ENCODE measurements around the gene UROD.
"Not testable (repeated sequence)": the region's sequence is repeated elsewhere in the genome, so short reads cannot be mapped to it uniquely, and the experiment has no call there.

UROD gene

GRCh38 chr1:45043094-45043493, 31.0 kb downstream of the UROD start:
- no peak for DNase-seq

- no peak for DNase-seq
Measured at GRCh38 chr1:45044916-45045315, 32.9 kb downstream of the UROD start.

- DNase-seq = no peak
Measured at GRCh38 chr1:45047032-45047431, 35.0 kb downstream of the UROD start.

- DNase-seq = no peak
Measured at GRCh38 chr1:45051005-45051772, 39.1 kb downstream of the UROD start.

DNA sequence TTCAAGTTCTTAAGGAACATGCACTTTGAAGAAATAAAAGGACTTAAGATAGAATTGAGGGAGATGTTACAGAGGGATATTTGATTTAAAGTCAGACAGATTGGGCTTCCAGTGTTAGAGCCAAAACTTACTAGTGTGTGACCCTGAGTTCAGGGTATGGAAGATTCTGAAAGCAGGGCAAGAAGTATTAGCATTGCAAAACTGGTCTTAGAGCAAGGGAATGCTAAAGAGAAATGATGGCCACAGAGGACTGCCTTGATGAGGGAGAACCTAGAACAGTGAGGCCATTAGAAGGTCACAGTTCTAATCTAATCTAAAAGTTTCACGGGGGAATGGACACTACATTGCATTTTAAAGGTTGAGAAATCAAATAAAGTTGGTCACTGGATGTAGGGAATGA, 45.5 kb downstream of the UROD start:
- DNase-seq = no peak

- DNase-seq = no peak
Measured at GRCh38 chr1:45059829-45060228, 47.8 kb downstream of the UROD start.

DNA sequence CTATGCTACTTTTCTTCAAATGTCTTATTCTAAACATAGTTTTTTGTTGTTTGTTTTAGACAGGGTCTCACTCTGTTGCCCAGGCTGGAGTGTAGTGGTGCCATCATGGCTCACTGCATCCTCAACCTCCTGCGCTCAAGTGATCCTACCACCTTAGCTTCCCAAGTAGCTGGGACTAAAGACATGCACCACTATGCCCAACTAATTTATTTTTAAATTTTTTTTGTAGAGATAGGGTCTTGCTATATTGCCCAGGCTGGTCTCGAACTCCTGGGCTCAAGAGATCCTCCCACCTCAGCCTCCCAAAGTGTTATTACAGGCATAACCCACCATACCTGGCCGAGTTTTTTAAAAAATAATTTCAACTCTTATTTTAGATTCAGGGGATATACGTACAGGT, 50.4 kb downstream of the UROD start:
- DNase-seq = not testable (repeated sequence)

GRCh38 chr1:45065083-45065482, 53.0 kb downstream of the UROD start:
- DNase-seq = no peak
